ENCODE data around the gene MND1. TPM values are rescaled to one million over a fixed set of nuclear protein-coding genes. Genes with fewer than 3 reads are reported as not detected.

The MND1 gene
- total RNA-seq, 2 experiments from 2014 or later = 59.4 to 101 TPM

- no TSS peak for BruUV-seq (replicated peaks)
- Histone ChIP-seq H3K4me3 (ENCODE audit: low read depth, low read length, poor library complexity, severe bottlenecking) (peak overlapping the region; percentile 67), H3K4me2 (ENCODE audit: low read length) (peak overlapping the region; percentile 97), H3K9me2 (ENCODE audit: insufficient read depth, low read length) (no peaks in the 10 kb centered on the region), H4K20me1 (ENCODE audit: insufficient read depth, low read length) (no peaks in the 10 kb centered on the region), H3K4me1 (ENCODE audit: insufficient read depth, low read length, poor library complexity, severe bottlenecking) (peaks cover 81% of the 10 kb centered on the region), H3K27ac (ENCODE audit: low read depth, low read length, poor library complexity, severe bottlenecking) (peak overlapping the region; percentile 94), H3K9me3 (ENCODE audit: low read length) (no peaks in the 10 kb centered on the region), H2AFZ (ENCODE audit: low read length) (peak overlapping the region; percentile 72), H3K79me2 (ENCODE audit: insufficient read depth, low read depth, low read length) (peaks cover 19% of the 10 kb centered on the region; the same call in 1 of the 2 replicates), H3K36me3 (ENCODE audit: insufficient read depth, low read length) (no peaks in the 10 kb centered on the region)
- POLR2A ChIA-PET = interaction anchor here (1.6 kb wide), 1 partner anchor 25 kb away, joined by 5 read pairs; the partner anchor contains the start of gene TMEM131L
- DNase-seq (ENCODE audit: low spot score) = peak; percentile 80
- TF ChIP-seq CTCF (conservative IDR thresholded peaks at IDR 0.05; ENCODE audit: low read length) (no peak), EZH2phosphoT487 (IDR thresholded peaks at IDR 0.05; ENCODE audit: borderline replicate concordance, low read depth, low read length) (no peak)
- intact Hi-C loops (cut with micrococcal nuclease; ENCODE audit: unreplicated experiment) = no loop called here
- CTCF ChIA-PET (ENCODE audit: unreplicated experiment) = interaction anchor here (1.1 kb wide), 1 partner anchor 27 kb away, joined by 3 read pairs; no protein-coding TSS in a partner anchor
Observed at GRCh38 chr4:153440475-153440874, 96.0 kb downstream of the MND1 start.

- ChIA-PET CTCF (ENCODE audit: unreplicated experiment) (no interaction called here), POLR2A (interaction anchor here (0.6 to 5.5 kb wide), 11 partner anchors 10 to 196 kb away, joined by 3 to 52 read pairs (median 3); partner anchors contain the start of gene TMEM131L)
- no peak for TF ChIP-seq EZH2phosphoT487 (IDR thresholded peaks at IDR 0.05; ENCODE audit: borderline replicate concordance, low read depth, low read length)
- Histone ChIP-seq H3K27ac (ENCODE audit: low read depth, low read length, poor library complexity, severe bottlenecking) (no peak overlapping the region), H4K20me1 (ENCODE audit: insufficient read depth, low read length) (no peaks in the 10 kb centered on the region), H3K36me3 (ENCODE audit: insufficient read depth, low read length) (no peaks in the 10 kb centered on the region), H3K4me3 (ENCODE audit: low read depth, low read length, poor library complexity, severe bottlenecking) (no peak overlapping the region), H2AFZ (ENCODE audit: low read length) (no peak overlapping the region; the same call in 1 of the 2 replicates), H3K9me2 (ENCODE audit: insufficient read depth, low read length) (no peaks in the 10 kb centered on the region), H3K4me1 (ENCODE audit: insufficient read depth, low read length, poor library complexity, severe bottlenecking) (peaks cover 40% of the 10 kb centered on the region), H3K4me2 (ENCODE audit: low read length) (no peak overlapping the region), H3K79me2 (ENCODE audit: insufficient read depth, low read depth, low read length) (no peaks in the 10 kb centered on the region), H3K9me3 (ENCODE audit: low read length) (no peaks in the 10 kb centered on the region)
- no TSS peak for BruUV-seq (replicated peaks)
- no peak for DNase-seq (ENCODE audit: low spot score)
- intact Hi-C loops (cut with micrococcal nuclease; ENCODE audit: unreplicated experiment) = no loop called here
Observed at GRCh38 chr4:153447175-153447905, 102.9 kb downstream of the MND1 start.

GRCh38 chr4:153448003-153448731, 103.7 kb downstream of the MND1 start:
- intact Hi-C loops (cut with micrococcal nuclease; ENCODE audit: unreplicated experiment) = no loop called here
- no peak overlapping the region for H3K27ac ChIP-seq (ENCODE audit: low read depth, low read length, poor library complexity, severe bottlenecking)
- CTCF ChIA-PET (ENCODE audit: unreplicated experiment) = no interaction called here
- H3K9me3 ChIP-seq (ENCODE audit: low read length) = no peaks in the 10 kb centered on the region
- peak overlapping the region; percentile 28; the same call in 1 of the 2 replicates for H2AFZ ChIP-seq (ENCODE audit: low read length)
- no TSS peak for BruUV-seq (replicated peaks)
- DNase-seq (ENCODE audit: low spot score) = no peak
- TF ChIP-seq CTCF (conservative IDR thresholded peaks at IDR 0.05; ENCODE audit: low read length) (no peak), EZH2phosphoT487 (IDR thresholded peaks at IDR 0.05; ENCODE audit: borderline replicate concordance, low read depth, low read length) (no peak)
- no peaks in the 10 kb centered on the region for H4K20me1 ChIP-seq (ENCODE audit: insufficient read depth, low read length)
- no peak overlapping the region for H3K4me3 ChIP-seq (ENCODE audit: low read depth, low read length, poor library complexity, severe bottlenecking)
- no peaks in the 10 kb centered on the region for H3K9me2 ChIP-seq (ENCODE audit: insufficient read depth, low read length)
- H3K36me3 ChIP-seq (ENCODE audit: insufficient read depth, low read length) = no peaks in the 10 kb centered on the region
- H3K79me2 ChIP-seq (ENCODE audit: insufficient read depth, low read depth, low read length) = no peaks in the 10 kb centered on the region
- POLR2A ChIA-PET = interaction anchor here (0.7 to 5.5 kb wide), 9 partner anchors 11 to 161 kb away, joined by 3 to 52 read pairs (median 3); partner anchors contain the start of gene TMEM131L
- no peak overlapping the region for H3K4me2 ChIP-seq (ENCODE audit: low read length)
- peaks cover 33% of the 10 kb centered on the region for H3K4me1 ChIP-seq (ENCODE audit: insufficient read depth, low read length, poor library complexity, severe bottlenecking)

Measured in OCI-LY7 (cell line).